Midbrain (tissue), 1 donor: Measurements from ENCODE around the gene RAB22A.
"Not testable (repeated sequence)": the region's sequence is repeated elsewhere in the genome, so short reads cannot be mapped to it uniquely, and the experiment has no call there.

Experiments
- DNase-seq: peaks from one replicate; lab custom pipeline; 2025; lab: John Stamatoyannopoulos, UW

Gene RAB22A

DNA sequence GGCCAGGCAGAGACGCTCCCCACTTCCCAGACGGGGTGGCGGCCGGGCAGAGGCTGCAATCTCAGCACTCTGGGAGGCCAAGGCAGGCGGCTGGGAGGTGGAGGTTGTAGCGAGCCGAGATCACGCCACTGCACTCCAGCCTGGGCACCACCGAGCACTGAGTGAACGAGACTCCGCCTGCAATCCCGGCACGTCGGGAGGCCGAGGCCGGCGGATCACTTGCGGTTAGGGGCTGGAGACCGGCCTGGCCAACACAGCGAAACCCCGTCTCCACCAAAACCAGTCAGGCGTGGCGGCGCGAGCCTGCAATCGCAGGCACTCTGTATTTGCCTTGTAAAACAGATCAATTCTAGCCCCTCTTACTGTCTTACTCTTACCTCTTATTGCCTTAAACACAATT lies 105.3 kb downstream of the RAB22A start:
- DNase-seq: not testable (repeated sequence)

DNA sequence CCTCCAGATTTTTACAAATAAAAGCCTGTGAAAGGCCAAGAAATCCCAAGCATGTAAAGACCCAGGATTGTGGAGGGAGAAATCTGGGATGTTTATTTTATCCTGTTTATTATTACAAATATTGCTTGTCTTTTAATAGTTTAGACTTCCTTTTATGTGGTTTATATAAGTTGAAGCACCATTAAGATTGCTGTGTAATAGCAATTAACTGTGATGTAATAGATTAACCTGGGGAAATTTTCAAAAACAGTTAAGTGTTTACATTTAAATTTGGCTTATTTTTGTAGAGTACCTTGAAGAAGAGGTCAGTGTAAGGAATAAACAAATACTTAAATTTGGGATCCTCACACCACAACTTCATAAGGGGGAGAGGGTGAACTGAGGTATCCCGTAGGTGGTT lies 106.5 kb downstream of the RAB22A start:
- DNase-seq: no peak

DNA sequence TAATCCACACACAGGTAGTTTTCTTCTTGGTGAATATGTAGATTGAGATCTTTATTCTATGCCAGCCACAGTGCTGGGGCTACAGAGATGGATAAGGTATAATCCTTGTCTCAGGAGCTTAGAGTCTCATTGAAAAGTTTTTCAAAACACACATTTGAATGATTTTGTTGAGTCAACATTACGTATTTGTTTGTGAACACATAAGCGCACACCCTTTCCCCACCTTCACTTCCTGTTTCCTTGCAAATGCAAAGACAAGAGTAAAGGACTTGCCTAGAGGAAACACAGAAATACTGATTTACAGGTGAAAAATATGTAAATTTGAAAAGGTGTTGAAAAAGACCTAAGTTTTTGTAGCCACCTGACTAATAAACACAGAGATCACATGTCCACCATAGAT lies 107.3 kb downstream of the RAB22A start:
- DNase-seq: no peak
